ENCODE measurements around the gene EEF1A2.

The EEF1A2 gene

GRCh38 chr20:63466861-63467260, 32.0 kb downstream of the EEF1A2 start:
- DNase-seq: no peak

- no peak for DNase-seq
Observed at GRCh38 chr20:63466250-63466825, 32.5 kb downstream of the EEF1A2 start.

- DNase-seq: no peak
Observed at GRCh38 chr20:63465380-63466249, 33.3 kb downstream of the EEF1A2 start.

GRCh38 chr20:63464289-63464635, 34.6 kb downstream of the EEF1A2 start:
- DNase-seq: no peak

- DNase-seq: no peak
Observed at GRCh38 chr20:63463400-63464288, 35.2 kb downstream of the EEF1A2 start.

DNA sequence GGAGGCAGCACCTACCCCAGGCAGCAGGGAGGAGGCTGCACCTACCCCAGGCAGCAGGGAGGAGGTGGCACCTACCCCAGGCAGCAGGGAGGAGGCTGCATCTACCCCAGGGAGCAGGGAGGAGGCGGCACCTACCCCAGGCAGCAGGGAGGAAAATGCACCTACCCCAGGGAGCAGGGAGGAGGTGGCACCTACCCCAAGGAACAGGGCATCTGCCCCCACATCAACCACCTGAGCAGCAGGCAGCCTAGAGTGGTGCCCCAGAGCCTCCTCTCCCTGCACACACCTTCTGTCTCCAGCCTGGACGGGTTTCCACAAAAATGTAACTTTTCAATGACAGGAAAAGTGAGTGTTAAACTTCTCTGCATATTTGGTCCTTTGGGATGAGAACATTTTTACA, 36.6 kb downstream of the EEF1A2 start:
- DNase-seq: no peak

- DNase-seq: no peak
Observed at GRCh38 chr20:63461104-63461763, 37.6 kb downstream of the EEF1A2 start.

DNA sequence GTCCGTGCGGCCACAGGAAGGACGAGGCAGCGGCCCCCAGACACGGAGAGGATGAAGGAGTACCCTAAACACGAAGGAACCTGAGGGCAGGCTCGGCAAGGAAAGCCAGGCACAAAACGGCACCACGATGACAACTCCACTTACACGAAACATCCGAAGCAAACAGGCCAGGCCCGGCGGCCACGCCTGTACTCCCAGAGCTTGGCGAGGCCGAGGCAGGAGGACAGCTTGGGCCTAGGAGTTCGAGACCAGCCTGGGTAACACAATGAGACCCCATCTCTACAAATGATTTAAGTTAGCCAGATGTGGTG, 39.9 kb downstream of the EEF1A2 start:
- no peak for DNase-seq

- DNase-seq: no peak
Observed at GRCh38 chr20:63458170-63459069, 40.5 kb downstream of the EEF1A2 start.

DNA sequence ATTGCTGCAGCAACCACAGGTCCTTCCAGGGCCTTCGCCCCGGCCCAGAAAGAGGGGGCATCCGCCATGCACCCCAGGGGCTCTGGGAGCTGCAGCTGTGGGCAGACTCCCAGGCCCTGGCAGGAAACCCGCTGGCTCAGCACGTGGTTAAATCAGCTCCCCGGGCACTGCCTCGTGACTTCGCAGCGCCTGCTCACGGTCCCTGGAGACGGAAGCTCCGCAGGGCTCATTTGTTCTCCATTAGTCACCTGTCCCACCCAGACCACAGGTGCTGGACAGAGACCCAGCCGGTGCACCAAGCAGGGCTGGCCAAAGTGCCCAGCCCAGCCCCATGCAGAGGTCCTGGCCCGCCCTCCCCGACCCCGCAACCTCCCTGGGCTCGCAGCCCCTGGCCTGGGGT, 41.1 kb downstream of the EEF1A2 start:
- no peak for DNase-seq

DNA sequence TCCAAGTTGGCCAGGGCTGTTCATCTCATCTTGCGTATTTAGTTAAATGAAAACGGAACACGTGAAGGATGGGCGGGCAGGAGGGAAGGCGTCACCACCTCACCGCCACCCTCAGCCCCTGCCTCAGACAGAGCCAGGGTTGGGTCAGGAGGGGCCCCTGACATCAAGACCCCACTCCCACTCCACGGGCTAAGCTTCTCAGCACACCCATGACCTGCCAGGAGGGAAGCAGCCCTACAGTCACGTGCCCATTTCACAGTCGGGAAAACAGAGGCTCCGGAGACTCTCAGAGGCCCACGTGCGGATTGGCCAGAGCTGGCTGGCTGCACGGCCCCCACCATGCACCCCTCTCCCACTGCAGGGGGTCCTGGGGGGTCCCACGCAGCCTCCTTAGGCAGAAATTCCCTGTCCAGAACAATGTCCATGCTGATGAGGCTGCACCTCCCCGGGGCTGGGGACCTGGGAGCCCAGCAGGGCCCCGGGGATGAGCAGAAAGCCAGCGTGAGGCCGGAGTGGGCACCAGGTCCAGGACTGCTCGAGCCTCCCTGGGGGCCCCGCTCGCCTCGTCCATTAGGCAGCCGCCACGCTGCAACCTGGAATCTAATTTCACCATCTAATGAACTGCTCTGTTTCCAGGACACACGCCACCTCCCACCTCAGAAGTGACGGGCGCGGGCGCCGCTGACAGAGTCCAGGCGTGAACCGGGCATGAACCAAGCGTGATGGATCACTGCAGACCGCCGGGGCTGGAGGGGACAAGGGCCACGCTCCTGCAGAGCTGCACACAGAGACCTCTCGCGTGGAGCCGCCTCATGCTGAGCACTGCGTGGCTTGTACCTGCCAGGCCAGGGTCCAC, 42.2 kb downstream of the EEF1A2 start:
- DNase-seq: no peak

DNA sequence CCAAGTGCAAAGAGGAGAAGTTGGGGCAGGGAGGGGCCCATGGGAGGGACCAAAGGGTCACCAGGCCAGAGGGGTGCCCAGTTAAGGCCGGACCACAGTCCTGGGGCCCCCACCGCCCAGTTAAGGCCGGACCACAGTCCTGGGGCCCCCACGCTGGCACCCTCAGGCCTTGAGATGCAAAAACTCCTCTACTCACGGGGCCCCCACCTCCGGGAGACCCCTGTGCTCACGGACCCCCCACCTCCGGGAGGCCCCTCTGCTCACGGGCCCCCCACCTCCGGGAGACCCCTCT, 43.4 kb downstream of the EEF1A2 start:
- no peak for DNase-seq

- no peak for DNase-seq
Observed at GRCh38 chr20:63454731-63455567, 43.9 kb downstream of the EEF1A2 start.

- DNase-seq: peak; percentile 22
Observed at GRCh38 chr20:63452821-63453523, 45.9 kb downstream of the EEF1A2 start.

- no peak for DNase-seq
Observed at GRCh38 chr20:63452341-63452740, 46.5 kb downstream of the EEF1A2 start.

DNA sequence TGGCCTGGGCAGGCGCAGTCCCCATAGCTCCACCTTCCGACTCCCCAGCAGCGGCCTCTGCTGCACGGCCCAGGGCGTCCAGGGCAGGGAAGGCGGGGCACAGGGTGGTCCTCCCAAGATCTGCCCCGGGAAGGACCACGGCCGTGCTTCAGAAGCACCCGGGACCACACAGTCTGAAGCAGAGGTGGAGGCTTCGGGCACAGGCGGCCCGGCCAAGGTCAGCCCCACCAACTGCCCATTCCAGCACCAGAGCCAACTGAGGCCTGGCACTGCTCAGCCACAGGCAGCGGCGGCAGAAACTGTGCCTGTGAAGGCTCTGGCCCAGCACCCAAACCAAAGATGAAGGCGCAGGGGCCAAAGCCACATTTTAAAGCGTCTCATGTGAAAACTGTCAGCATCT, 47.1 kb downstream of the EEF1A2 start:
- DNase-seq: no peak

- DNase-seq: no peak
Observed at GRCh38 chr20:63449796-63450730, 48.8 kb downstream of the EEF1A2 start.

DNA sequence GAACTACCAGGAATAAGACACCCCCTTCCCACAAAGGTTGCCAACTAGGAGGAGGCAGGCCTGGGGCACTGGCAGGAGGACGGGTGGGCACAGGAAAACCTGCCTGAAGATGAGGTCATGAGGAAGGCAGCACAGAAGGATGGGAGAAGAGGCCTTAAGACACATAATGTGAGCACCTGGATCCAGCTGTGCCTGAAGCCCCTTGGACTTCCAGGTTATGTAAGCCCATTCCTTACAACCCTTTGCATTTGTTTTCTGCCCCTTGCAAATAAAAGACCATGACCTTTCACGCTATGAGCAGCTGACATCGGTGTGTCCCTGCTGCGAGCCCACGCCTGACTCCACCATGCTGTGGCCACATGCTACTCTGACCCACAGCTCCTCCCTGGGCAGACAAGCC, 49.9 kb downstream of the EEF1A2 start:
- DNase-seq: no peak

DNA sequence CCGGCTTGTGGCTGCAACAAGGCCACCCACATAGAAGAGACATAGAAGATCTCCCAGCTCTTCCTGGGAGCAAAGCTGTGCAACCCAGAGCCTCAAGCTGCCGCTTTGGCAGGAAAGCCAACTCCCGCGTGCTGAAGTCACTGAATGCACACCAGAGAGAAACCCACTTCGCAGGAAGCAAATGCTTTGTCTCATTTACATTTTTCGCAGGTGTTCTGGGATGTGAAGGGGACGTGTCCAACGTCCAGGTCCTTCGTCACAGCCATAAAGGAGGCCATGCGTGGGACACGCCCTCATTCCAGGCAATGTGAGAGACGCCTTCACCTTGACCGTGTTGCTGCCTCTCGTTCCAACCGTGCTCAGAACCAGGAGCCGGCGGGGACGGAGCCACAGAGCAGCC, 50.9 kb downstream of the EEF1A2 start:
- no peak for DNase-seq

All from activated gamma-delta T cell treated with Interleukin-2 at 50 U/mL for 16 hours (primary cell).